WTC11 (cell line): ENCODE data around the gene B4GALT2.

Experiments used
- CTCF ChIP-seq: fragments of 200-600 bp; IDR thresholded peaks from 2 replicates; pipeline ENCODE4 v1.8.0; 2022; ENCODE audit warnings: antibody characterized with exemption
- E2F5 ChIP-seq: sonication (generic); formaldehyde crosslinking; IDR thresholded peaks from 2 replicates; pipeline ENCODE4 v1.8.1; 2022; ENCODE audit warnings: mild to moderate bottlenecking, moderate library complexity, missing genetic modification reagents
- FOXK1 ChIP-seq: sonication (generic); formaldehyde crosslinking; IDR thresholded peaks from 2 replicates; pipeline ENCODE4 v1.8.0; 2022; ENCODE audit warnings: mild to moderate bottlenecking, moderate library complexity, missing genetic modification reagents
- FOXP1 ChIP-seq: sonication (generic); formaldehyde crosslinking; IDR thresholded peaks from 2 replicates; pipeline ENCODE4 v1.8.0; 2022; ENCODE audit warnings: missing genetic modification reagents, mild to moderate bottlenecking, moderate library complexity, borderline replicate concordance
- RELA ChIP-seq: sonication (generic); formaldehyde crosslinking; IDR thresholded peaks from 2 replicates; pipeline ENCODE4 v1.8.1; 2022; ENCODE audit warnings: missing genetic modification reagents, mild to moderate bottlenecking, borderline replicate concordance

- TF ChIP-seq FOXP1 (CRISPR knock-in tag) (no peak), FOXK1 (CRISPR knock-in tag) (no peak), RELA (CRISPR knock-in tag) (no peak), E2F5 (CRISPR knock-in tag) (no peak), CTCF (no peak)
Observed at GRCh38 chr1:44012404-44012803, 33.4 kb downstream of the B4GALT2 start.
